HG03103 (cell line): ENCODE measurements around the gene PTPRD.

Experiments used
- ATAC-seq: cut with Tn5 transposase; IDR thresholded peaks from one replicate; pipeline ENCODE4 v1.9.1; 2021; ENCODE audit warnings: low read depth; ENCODE audit not compliant: unreplicated experiment

The PTPRD gene

DNA sequence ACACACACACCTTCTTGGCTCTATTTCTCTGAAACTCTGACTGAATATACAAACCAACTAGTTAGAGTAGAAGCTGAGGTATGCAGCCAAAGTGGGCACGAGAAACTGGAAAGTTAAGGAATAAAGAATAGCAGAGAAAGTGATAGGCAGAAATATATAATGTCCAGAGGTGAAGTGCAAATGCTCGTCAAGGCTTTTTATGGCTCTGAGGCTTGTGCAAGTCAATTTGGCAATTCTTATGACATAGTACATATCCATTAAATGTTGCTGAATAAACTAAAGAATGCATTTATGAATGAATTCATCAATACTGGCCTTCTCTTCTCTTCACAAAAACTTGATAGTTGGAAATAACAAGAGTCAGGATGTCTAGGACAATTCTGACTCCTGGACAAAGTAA, 2323.1 kb downstream of the PTPRD start:
- ATAC-seq: no peak

GRCh38 chr9:8287970-8288369, 2324.8 kb downstream of the PTPRD start:
- ATAC-seq: no peak

- ATAC-seq: no peak
Measured at GRCh38 chr9:8287501-8287900, 2325.3 kb downstream of the PTPRD start.

- ATAC-seq: no peak
Measured at GRCh38 chr9:8284884-8285283, 2327.9 kb downstream of the PTPRD start.

DNA sequence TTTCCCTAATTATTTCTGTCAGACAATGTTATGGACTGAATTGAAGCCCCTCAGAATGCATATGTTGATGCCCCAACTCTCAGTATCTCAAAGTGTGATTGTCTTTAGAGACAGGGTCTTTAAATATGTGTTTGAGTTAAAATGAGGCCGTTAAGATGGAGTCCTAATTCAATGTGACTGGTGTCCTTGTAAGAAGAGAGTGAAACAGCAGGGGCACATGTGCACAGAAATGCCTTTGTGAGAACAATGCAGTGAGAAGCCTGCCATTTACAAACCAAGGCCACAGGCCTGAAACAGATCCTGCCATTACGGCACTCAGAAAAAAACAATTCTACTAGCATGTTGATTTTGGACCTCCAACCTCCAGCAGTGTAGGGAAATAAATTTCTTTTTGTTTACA, 2330.3 kb downstream of the PTPRD start:
- ATAC-seq: no peak

- no peak for ATAC-seq
Measured at GRCh38 chr9:8280811-8281210, 2332.0 kb downstream of the PTPRD start.

DNA sequence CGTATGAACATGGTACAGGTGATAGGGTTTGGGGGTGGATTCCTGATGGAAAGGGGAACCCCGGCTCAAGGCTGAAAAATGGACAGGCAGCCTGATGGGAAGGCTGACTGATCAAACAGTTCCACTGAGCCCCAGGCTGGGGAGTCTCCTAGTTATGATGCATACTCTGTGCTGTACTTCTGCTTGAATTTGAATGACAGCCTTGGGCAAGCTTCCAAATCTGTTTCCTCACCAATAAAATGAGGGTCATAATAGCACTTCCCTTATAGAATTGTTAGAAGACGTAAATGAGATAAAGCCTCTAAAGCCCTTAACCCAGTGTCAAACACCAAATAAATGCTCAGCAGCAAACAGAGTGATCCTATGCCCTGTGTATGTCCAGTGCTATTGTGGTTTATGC, 2334.8 kb downstream of the PTPRD start:
- no peak for ATAC-seq

- ATAC-seq: no peak
Measured at GRCh38 chr9:8270235-8270634, 2342.6 kb downstream of the PTPRD start.

GRCh38 chr9:8268881-8269280, 2343.9 kb downstream of the PTPRD start:
- no peak for ATAC-seq

GRCh38 chr9:8268216-8268878, 2344.5 kb downstream of the PTPRD start:
- ATAC-seq: no peak

GRCh38 chr9:8267636-8268035, 2345.2 kb downstream of the PTPRD start:
- no peak for ATAC-seq

GRCh38 chr9:8266861-8267260, 2345.9 kb downstream of the PTPRD start:
- ATAC-seq: no peak

- ATAC-seq: no peak
Measured at GRCh38 chr9:8265281-8265680, 2347.5 kb downstream of the PTPRD start.
